B cell (primary cell): ENCODE results near the gene VWA8. TPM values are rescaled to one million over a fixed set of nuclear protein-coding genes. Genes with fewer than 3 reads are reported as not detected.

ENCODE experiments used
- ATAC-seq: fragments of 200-7000 bp; cut with Tn5 transposase; one replicate; pipeline ENCODE4 v1.10.0; 2021; ENCODE audit warnings: low read depth, mild to moderate bottlenecking, moderate number of reproducible peaks, moderate library complexity
- CTCF ChIA-PET: fragments of 350-600 bp; sonication (Branson Sonifier 250); formaldehyde crosslinking; loops from one replicate; lab custom pipeline; 2021; ENCODE audit warnings: antibody characterized with exemption, inconsistent platforms; lab: Charles Lee
- POLR2A ChIA-PET: fragments of 350-600 bp; sonication (Branson Sonifier 250); formaldehyde crosslinking; loops from one replicate; lab custom pipeline; 2021; ENCODE audit warnings: antibody characterized with exemption; lab: Charles Lee
- DNase-seq: peaks from one replicate; pipeline ENCODE4 v3.0.0; 2013
- H2AFZ ChIP-seq: 2 replicates; pipeline ENCODE4 v1.6.1; 2012; ENCODE audit warnings: mild to moderate bottlenecking, low read depth, low read length; ENCODE audit not compliant: insufficient read depth, poor library complexity, severe bottlenecking
- H3K27ac ChIP-seq, 2 donors: 1 replicate in 1 of 2; 2 replicates in 1 of 2; pipeline ENCODE4 v1.5.1; 2012 to 2013; ENCODE audit warnings: low read length in 2 of 2, mild to moderate bottlenecking in 2 of 2, moderate library complexity in 1 of 2
- H3K27me3 ChIP-seq, 4 experiments: fragments of 200-600 bp in 1 of 4; sonication (generic) in 1 of 4; replicated peaks in 1 of 4; 1 replicate in 2 of 4; 2 replicates in 2 of 4; pipeline versions ENCODE4 v1.6.1 to v1.7.0; 2013 to 2016; ENCODE audit warnings: low read length in 3 of 4, mild to moderate bottlenecking in 2 of 4, mixed read lengths in 1 of 4, moderate library complexity in 1 of 4; ENCODE audit not compliant: insufficient read depth in 4 of 4, control insufficient read depth in 3 of 4; ENCODE audit errors: control extremely low read depth in 1 of 4
- H3K36me3 ChIP-seq, 2 experiments: replicated peaks in 1 of 2; 1 replicate in 1 of 2; 2 replicates in 1 of 2; pipeline versions ENCODE4 v1.6.1 to v1.7.1; 2013; ENCODE audit warnings: low read length in 1 of 2; ENCODE audit not compliant: insufficient read depth in 2 of 2, control insufficient read depth in 1 of 2; ENCODE audit errors: control extremely low read depth in 1 of 2, extremely low read depth in 1 of 2
- H3K4me1 ChIP-seq, 2 donors: fragments of 200-600 bp in 1 of 2; sonication (generic) in 1 of 2; 1 replicate in 1 of 2; 2 replicates in 1 of 2; pipeline versions ENCODE4 v1.5.1 to v1.6.1; 2013 to 2017; ENCODE audit warnings: low read length in 2 of 2; ENCODE audit not compliant: control insufficient read depth in 2 of 2, insufficient read depth in 2 of 2
- H3K4me2 ChIP-seq: replicated peaks from 2 replicates; pipeline ENCODE3; 2012; ENCODE audit warnings: mild to moderate bottlenecking, low read depth, low read length; ENCODE audit not compliant: poor library complexity, severe bottlenecking
- H3K4me3 ChIP-seq, 5 experiments: fragments of 200-600 bp in 1 of 5; sonication (generic) in 1 of 5; 1 replicate in 3 of 5; 2 replicates in 2 of 5; pipeline versions ENCODE4 v1.5.1 to v1.7.0; 2011 to 2016; ENCODE audit warnings: low read length in 4 of 5, mild to moderate bottlenecking in 4 of 5, low read depth in 2 of 5, control low read depth in 1 of 5, moderate library complexity in 1 of 5; ENCODE audit not compliant: insufficient read depth in 1 of 5; ENCODE audit errors: control extremely low read depth in 1 of 5, extremely low read depth in 1 of 5
- H3K79me2 ChIP-seq: fragments of 200-600 bp; sonication (generic); one replicate; pipeline ENCODE4 v1.6.0; 2016; ENCODE audit warnings: low read length; ENCODE audit not compliant: control insufficient read depth, insufficient read depth
- H3K9ac ChIP-seq: fragments of 200-600 bp; sonication (generic); 2 replicates; pipeline ENCODE4 v1.6.1; 2017; ENCODE audit warnings: mild to moderate bottlenecking, low read length, moderate library complexity
- H3K9me3 ChIP-seq, 3 donors: one replicate each; pipeline versions ENCODE4 v1.6.1 to v1.7.1; 2013; ENCODE audit warnings: low read length in 2 of 3; ENCODE audit not compliant: control insufficient read depth in 2 of 3, insufficient read depth in 1 of 3; ENCODE audit errors: control extremely low read depth in 1 of 3
- H4K20me1 ChIP-seq: 2 replicates; pipeline ENCODE4 v1.6.0; 2012; ENCODE audit warnings: mild to moderate bottlenecking, low read length; ENCODE audit not compliant: insufficient read depth, control insufficient read depth, poor library complexity, severe bottlenecking
- H3K27ac Mint-ChIP-seq: one replicate; pipeline ENCODE4 v1.8.0; 2021; ENCODE audit warnings: mixed read lengths
- H3K27me3 Mint-ChIP-seq: one replicate; pipeline ENCODE4 v1.8.0; 2021; ENCODE audit warnings: mixed read lengths
- H3K4me1 Mint-ChIP-seq: one replicate; pipeline ENCODE4 v1.8.0; 2021; ENCODE audit warnings: mixed read lengths
- H3K4me3 Mint-ChIP-seq: one replicate; pipeline ENCODE4 v1.8.0; 2021; ENCODE audit warnings: mixed read lengths
- H3K9me3 Mint-ChIP-seq: one replicate; pipeline ENCODE4 v1.8.0; 2022; ENCODE audit warnings: mixed read lengths; ENCODE audit not compliant: insufficient read depth
- EZH2 ChIP-seq: IDR thresholded peaks from 2 replicates; pipeline ENCODE4 v1.6.1; 2012; ENCODE audit warnings: borderline replicate concordance, low read depth, mild to moderate bottlenecking, moderate library complexity, low read length; ENCODE audit not compliant: insufficient read depth, poor library complexity, severe bottlenecking
- WGBS: methylation state at CpG from one replicate; pipeline ENCODE4 v1.1.5; 2013; ENCODE audit warnings: missing lambda C conversion rate; ENCODE audit not compliant: insufficient coverage; 5-methylcytosine and 5-hydroxymethylcytosine counted together
- intact Hi-C: fragments of 100-400 bp; cut with micrococcal nuclease; formaldehyde crosslinking; loops from one replicate; pipeline ENCODE4 v1.10.0; 2022
- polyA plus RNA-seq: library from polyadenylated mRNA; depleted of rRNA; stranded (reverse); fragments of >200 nt; gene quantifications from 2 replicates; pipeline ENCODE4 v1.2.3, GENCODE V29; 2012
- total RNA-seq, 2 donors: library from RNA; stranded (reverse); fragments of 120-200 nt in 1 of 2; gene quantifications; 1 replicate in 1 of 2; 2 replicates in 1 of 2; pipeline versions ENCODE4 v1.2.3 to v1.2.4, GENCODE V29; 2013 to 2022
- TF ChIP-seq, protein P1 (sequence below): fragments of 200-600 bp; IDR thresholded peaks from one replicate; pipeline ENCODE4 v1.8.0; 2022; ENCODE audit warnings: antibody characterized with exemption, mild to moderate bottlenecking

VWA8 gene
- total and polyA plus RNA-seq, 2 donors (not counting 1 experiment from before 2014, with no cell fraction given): 6.0 to 19.7 TPM

GRCh38 chr13:41699759-41700158, 261.1 kb downstream of the VWA8 start:
- H3K9me3 ChIP-seq: no peaks in the 10 kb centered on the region
- H3K4me3 ChIP-seq: no peak overlapping the region
- H3K79me2 ChIP-seq: no peaks in the 10 kb centered on the region
- H3K9me3 Mint-ChIP-seq: no peaks in the 10 kb centered on the region
- POLR2A ChIA-PET: no interaction called here
- ATAC-seq: no peak
- DNase-seq: no peak
- H3K27me3 ChIP-seq: no peaks in the 10 kb centered on the region
- no peak overlapping the region for H3K27ac ChIP-seq
- peaks cover 17% of the 10 kb centered on the region for H3K4me1 Mint-ChIP-seq
- CTCF ChIA-PET: no interaction called here
- H3K4me2 ChIP-seq: no peak overlapping the region
- no peak overlapping the region for H3K4me3 Mint-ChIP-seq
- H3K9ac ChIP-seq: no peak overlapping the region
- H3K36me3 ChIP-seq: peaks cover 0 to 4% of the 10 kb centered on the region in 2 experiments
- H3K27me3 Mint-ChIP-seq: no peaks in the 10 kb centered on the region
- no peaks in the 10 kb centered on the region for H4K20me1 ChIP-seq
- H2AFZ ChIP-seq: no peak overlapping the region
- TF ChIP-seq, protein P1, sequence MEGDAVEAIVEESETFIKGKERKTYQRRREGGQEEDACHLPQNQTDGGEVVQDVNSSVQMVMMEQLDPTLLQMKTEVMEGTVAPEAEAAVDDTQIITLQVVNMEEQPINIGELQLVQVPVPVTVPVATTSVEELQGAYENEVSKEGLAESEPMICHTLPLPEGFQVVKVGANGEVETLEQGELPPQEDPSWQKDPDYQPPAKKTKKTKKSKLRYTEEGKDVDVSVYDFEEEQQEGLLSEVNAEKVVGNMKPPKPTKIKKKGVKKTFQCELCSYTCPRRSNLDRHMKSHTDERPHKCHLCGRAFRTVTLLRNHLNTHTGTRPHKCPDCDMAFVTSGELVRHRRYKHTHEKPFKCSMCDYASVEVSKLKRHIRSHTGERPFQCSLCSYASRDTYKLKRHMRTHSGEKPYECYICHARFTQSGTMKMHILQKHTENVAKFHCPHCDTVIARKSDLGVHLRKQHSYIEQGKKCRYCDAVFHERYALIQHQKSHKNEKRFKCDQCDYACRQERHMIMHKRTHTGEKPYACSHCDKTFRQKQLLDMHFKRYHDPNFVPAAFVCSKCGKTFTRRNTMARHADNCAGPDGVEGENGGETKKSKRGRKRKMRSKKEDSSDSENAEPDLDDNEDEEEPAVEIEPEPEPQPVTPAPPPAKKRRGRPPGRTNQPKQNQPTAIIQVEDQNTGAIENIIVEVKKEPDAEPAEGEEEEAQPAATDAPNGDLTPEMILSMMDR: no peak
- intact Hi-C loops: no loop called here
- WGBS: no CpG with 5 or more reads among the region's 1 CpG
- no peak overlapping the region for H3K27ac Mint-ChIP-seq
- H3K4me1 ChIP-seq: peaks cover 5 to 8% of the 10 kb centered on the region in 2 donors

DNA sequence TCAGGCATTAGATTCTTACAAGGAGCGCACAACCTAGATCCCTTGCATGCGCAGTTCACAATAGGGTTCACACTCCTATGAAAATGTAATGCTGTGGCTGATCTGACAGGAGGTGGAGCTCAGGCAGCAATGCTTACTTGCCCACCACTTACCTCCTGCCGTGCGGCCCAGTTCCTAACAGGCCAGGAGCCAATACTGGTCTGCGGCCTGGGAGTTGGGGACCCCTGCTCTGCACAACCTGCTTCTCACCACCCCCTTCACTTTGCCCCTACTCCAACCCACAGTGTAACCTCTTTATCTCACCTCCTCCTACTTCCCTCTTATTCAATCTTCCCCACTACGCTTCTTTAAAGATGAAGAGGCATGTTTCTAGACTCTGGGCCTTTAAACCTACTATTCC, 263.3 kb downstream of the VWA8 start:
- peaks cover 19% of the 10 kb centered on the region for H3K4me1 Mint-ChIP-seq
- no peak overlapping the region for H3K9ac ChIP-seq
- TF ChIP-seq, protein P1: no peak
- TF ChIP-seq EZH2: no peak
- H3K27ac Mint-ChIP-seq: no peak overlapping the region
- H3K27me3 Mint-ChIP-seq: no peaks in the 10 kb centered on the region
- peaks cover 0 to 4% of the 10 kb centered on the region in 2 experiments for H3K36me3 ChIP-seq
- no peak overlapping the region for H3K4me3 ChIP-seq
- ATAC-seq (no peak), DNase-seq (no peak)
- intact Hi-C loops: no loop called here
- no peaks in the 10 kb centered on the region for H3K79me2 ChIP-seq
- no peaks in the 10 kb centered on the region for H4K20me1 ChIP-seq
- H3K4me3 Mint-ChIP-seq: no peak overlapping the region
- no peaks in the 10 kb centered on the region for H3K9me3 ChIP-seq
- ChIA-PET CTCF (no interaction called here), POLR2A (no interaction called here)
- H3K4me1 ChIP-seq: peaks cover 5 to 9% of the 10 kb centered on the region in 2 donors
- H2AFZ ChIP-seq: no peak overlapping the region
- 97% methylated on average over 6 of the region's 6 CpGs for WGBS
- no peaks in the 10 kb centered on the region for H3K9me3 Mint-ChIP-seq
- no peaks in the 10 kb centered on the region for H3K27me3 ChIP-seq
- H3K27ac ChIP-seq: no peak overlapping the region
- no peak overlapping the region for H3K4me2 ChIP-seq
